ENCODE results near the gene DNAJC22. TPM values are rescaled to one million over a fixed set of nuclear protein-coding genes. Genes with fewer than 3 reads are reported as not detected.
A peak's percentile ranks its signal among the peaks of the same experiment; 100 is the strongest.

The DNAJC22 gene
- total and polyA plus RNA-seq, 2 donors (not counting 1 experiment from before 2014, with no cell fraction given) = not detected

DNA sequence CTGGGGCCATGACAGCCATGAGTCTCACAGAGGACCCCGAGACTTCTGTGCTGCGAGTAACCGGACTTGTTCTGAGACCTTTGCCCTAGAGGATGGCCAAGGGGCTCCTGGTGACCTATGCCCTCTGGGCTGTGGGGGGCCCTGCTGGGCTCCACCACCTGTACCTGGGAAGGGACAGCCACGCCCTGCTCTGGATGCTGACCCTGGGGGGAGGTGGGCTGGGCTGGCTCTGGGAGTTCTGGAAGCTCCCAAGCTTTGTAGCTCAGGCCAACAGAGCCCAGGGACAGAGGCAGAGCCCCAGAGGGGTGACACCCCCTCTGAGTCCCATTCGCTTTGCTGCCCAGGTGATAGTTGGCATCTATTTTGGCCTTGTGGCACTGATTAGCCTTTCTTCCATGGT lies 2.1 kb downstream of the DNAJC22 start:
- peak overlapping the region; percentile 32 for H3K4me3 Mint-ChIP-seq
- WGBS (ENCODE audit: insufficient coverage) = 96% methylated on average over 5 of the region's 5 CpGs
- Histone ChIP-seq H3K9ac (ENCODE audit: low read length) (no peak overlapping the region), H3K4me3 (ENCODE audit: control extremely low read depth in 1 of 5, extremely low read depth in 1 of 5, insufficient read depth in 1 of 5, low read depth in 2 of 5, low read length in 4 of 5) (no peak overlapping the region), H3K79me2 (ENCODE audit: control insufficient read depth, insufficient read depth, low read length) (no peaks in the 10 kb centered on the region), H3K4me2 (replicated peaks; ENCODE audit: low read depth, low read length, poor library complexity, severe bottlenecking) (no peak overlapping the region), H2AFZ (ENCODE audit: insufficient read depth, low read depth, low read length, poor library complexity, severe bottlenecking) (no peak overlapping the region), H3K27ac (ENCODE audit: low read length in 2 of 2) (no peak overlapping the region), H3K4me1 (ENCODE audit: control insufficient read depth in 2 of 2, insufficient read depth in 2 of 2, low read length in 2 of 2) (peaks cover 44 to 48% of the 10 kb centered on the region in 2 donors), H3K36me3 (replicated peaks in 1 of 2; ENCODE audit: control extremely low read depth in 1 of 2, control insufficient read depth in 1 of 2, extremely low read depth in 1 of 2, insufficient read depth in 2 of 2, low read length in 1 of 2) (no peaks in the 10 kb centered on the region), H3K27me3 (replicated peaks in 1 of 4; ENCODE audit: control extremely low read depth in 1 of 4, control insufficient read depth in 3 of 4, insufficient read depth in 4 of 4, low read length in 3 of 4) (peaks cover 0 to 79% (median 60%) of the 10 kb centered on the region in 4 experiments), H4K20me1 (ENCODE audit: control insufficient read depth, insufficient read depth, low read length, poor library complexity, severe bottlenecking) (peaks cover 18% of the 10 kb centered on the region), H3K9me3 (ENCODE audit: control extremely low read depth in 1 of 3, control insufficient read depth in 2 of 3, insufficient read depth in 1 of 3, low read length in 2 of 3) (peaks cover 0 to 25% (median 0%) of the 10 kb centered on the region in 3 donors)
- no peak for TF ChIP-seq EZH2 (IDR thresholded peaks at IDR 0.05; ENCODE audit: borderline replicate concordance, insufficient read depth, low read depth, low read length, poor library complexity, severe bottlenecking)
- TF ChIP-seq, protein P1, sequence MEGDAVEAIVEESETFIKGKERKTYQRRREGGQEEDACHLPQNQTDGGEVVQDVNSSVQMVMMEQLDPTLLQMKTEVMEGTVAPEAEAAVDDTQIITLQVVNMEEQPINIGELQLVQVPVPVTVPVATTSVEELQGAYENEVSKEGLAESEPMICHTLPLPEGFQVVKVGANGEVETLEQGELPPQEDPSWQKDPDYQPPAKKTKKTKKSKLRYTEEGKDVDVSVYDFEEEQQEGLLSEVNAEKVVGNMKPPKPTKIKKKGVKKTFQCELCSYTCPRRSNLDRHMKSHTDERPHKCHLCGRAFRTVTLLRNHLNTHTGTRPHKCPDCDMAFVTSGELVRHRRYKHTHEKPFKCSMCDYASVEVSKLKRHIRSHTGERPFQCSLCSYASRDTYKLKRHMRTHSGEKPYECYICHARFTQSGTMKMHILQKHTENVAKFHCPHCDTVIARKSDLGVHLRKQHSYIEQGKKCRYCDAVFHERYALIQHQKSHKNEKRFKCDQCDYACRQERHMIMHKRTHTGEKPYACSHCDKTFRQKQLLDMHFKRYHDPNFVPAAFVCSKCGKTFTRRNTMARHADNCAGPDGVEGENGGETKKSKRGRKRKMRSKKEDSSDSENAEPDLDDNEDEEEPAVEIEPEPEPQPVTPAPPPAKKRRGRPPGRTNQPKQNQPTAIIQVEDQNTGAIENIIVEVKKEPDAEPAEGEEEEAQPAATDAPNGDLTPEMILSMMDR (IDR thresholded peaks at IDR 0.05) = no peak
- CTCF ChIA-PET = interaction anchor here (1.3 to 22.4 kb wide), 8 partner anchors 9 to 166 kb away, joined by 3 to 729 read pairs (median 54); partner anchors contain the start of genes C1QL4, PRPH and TROAP
- no peak overlapping the region for H3K27ac Mint-ChIP-seq
- H3K27me3 Mint-ChIP-seq = peaks cover 55% of the 10 kb centered on the region
- intact Hi-C loops (cut with micrococcal nuclease) = loop anchor here (10.0 kb wide), 2 partner anchors 254 to 496 kb away; partner anchors contain the start of genes BCDIN3D and DHH
- POLR2A ChIA-PET = no interaction called here
- H3K4me1 Mint-ChIP-seq = peaks cover 40% of the 10 kb centered on the region
- ATAC-seq (ENCODE audit: low read depth) = no peak
- H3K9me3 Mint-ChIP-seq (ENCODE audit: insufficient read depth) = no peaks in the 10 kb centered on the region
- DNase-seq = no peak

DNA sequence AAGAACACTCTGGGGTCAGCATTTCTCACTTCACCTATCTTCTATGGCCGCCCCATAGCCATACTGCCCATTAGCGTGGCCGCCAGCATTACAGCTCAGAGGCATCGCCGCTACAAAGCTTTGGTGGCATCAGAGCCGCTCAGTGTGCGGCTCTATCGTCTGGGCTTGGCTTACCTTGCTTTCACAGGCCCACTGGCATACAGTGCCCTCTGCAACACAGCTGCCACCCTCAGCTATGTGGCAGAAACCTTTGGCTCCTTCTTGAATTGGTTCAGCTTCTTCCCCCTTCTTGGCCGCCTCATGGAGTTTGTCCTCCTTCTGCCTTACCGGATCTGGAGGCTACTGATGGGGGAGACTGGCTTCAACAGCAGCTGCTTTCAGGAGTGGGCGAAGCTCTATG lies 2.6 kb downstream of the DNAJC22 start:
- no peak for TF ChIP-seq EZH2 (IDR thresholded peaks at IDR 0.05; ENCODE audit: borderline replicate concordance, insufficient read depth, low read depth, low read length, poor library complexity, severe bottlenecking)
- TF ChIP-seq, protein P1 (IDR thresholded peaks at IDR 0.05) = no peak
- CTCF ChIA-PET = interaction anchor here (1.3 to 22.4 kb wide), 6 partner anchors 9 to 165 kb away, joined by 3 to 729 read pairs (median 86); partner anchors contain the start of gene C1QL4
- ATAC-seq (ENCODE audit: low read depth) (no peak), DNase-seq (no peak)
- H3K9me3 ChIP-seq (ENCODE audit: control extremely low read depth in 1 of 3, control insufficient read depth in 2 of 3, insufficient read depth in 1 of 3, low read length in 2 of 3) = peaks cover 0 to 25% (median 0%) of the 10 kb centered on the region in 3 donors
- no peak overlapping the region for H3K27ac Mint-ChIP-seq
- H3K9me3 Mint-ChIP-seq (ENCODE audit: insufficient read depth) = no peaks in the 10 kb centered on the region
- peaks cover 14% of the 10 kb centered on the region for H4K20me1 ChIP-seq (ENCODE audit: control insufficient read depth, insufficient read depth, low read length, poor library complexity, severe bottlenecking)
- H3K36me3 ChIP-seq (replicated peaks in 1 of 2; ENCODE audit: control extremely low read depth in 1 of 2, control insufficient read depth in 1 of 2, extremely low read depth in 1 of 2, insufficient read depth in 2 of 2, low read length in 1 of 2) = no peaks in the 10 kb centered on the region
- H3K79me2 ChIP-seq (ENCODE audit: control insufficient read depth, insufficient read depth, low read length) = no peaks in the 10 kb centered on the region
- no peak overlapping the region for H3K4me3 ChIP-seq (ENCODE audit: control extremely low read depth in 1 of 5, extremely low read depth in 1 of 5, insufficient read depth in 1 of 5, low read depth in 2 of 5, low read length in 4 of 5)
- no peak overlapping the region for H2AFZ ChIP-seq (ENCODE audit: insufficient read depth, low read depth, low read length, poor library complexity, severe bottlenecking)
- POLR2A ChIA-PET = no interaction called here
- intact Hi-C loops (cut with micrococcal nuclease) = loop anchor here (10.0 kb wide), 2 partner anchors 254 to 496 kb away; partner anchors contain the start of genes BCDIN3D and DHH
- no peak overlapping the region for H3K27ac ChIP-seq (ENCODE audit: low read length in 2 of 2)
- H3K27me3 Mint-ChIP-seq = peaks cover 55% of the 10 kb centered on the region
- H3K4me3 Mint-ChIP-seq = no peak overlapping the region
- peaks cover 39 to 44% of the 10 kb centered on the region in 2 donors for H3K4me1 ChIP-seq (ENCODE audit: control insufficient read depth in 2 of 2, insufficient read depth in 2 of 2, low read length in 2 of 2)
- H3K27me3 ChIP-seq (replicated peaks in 1 of 4; ENCODE audit: control extremely low read depth in 1 of 4, control insufficient read depth in 3 of 4, insufficient read depth in 4 of 4, low read length in 3 of 4) = peaks cover 0 to 78% (median 56%) of the 10 kb centered on the region in 4 experiments
- WGBS (ENCODE audit: insufficient coverage) = 93% methylated on average over 11 of the region's 11 CpGs
- H3K9ac ChIP-seq (ENCODE audit: low read length) = no peak overlapping the region
- peaks cover 35% of the 10 kb centered on the region for H3K4me1 Mint-ChIP-seq
- H3K4me2 ChIP-seq (replicated peaks; ENCODE audit: low read depth, low read length, poor library complexity, severe bottlenecking) = no peak overlapping the region

Measured in B cell (primary cell).